BLaER1 (cell line): ENCODE measurements around the gene TOR1A.

Experiments
- H3K27ac ChIP-seq: shearing (Covaris generic); formaldehyde crosslinking; 2 replicates; pipeline ENCODE4 v1.8.1; 2022
- H3K27me3 ChIP-seq: shearing (Covaris generic); formaldehyde crosslinking; 2 replicates; pipeline ENCODE4 v1.8.1; 2022
- H3K36me3 ChIP-seq: shearing (Covaris generic); formaldehyde crosslinking; 2 replicates; pipeline ENCODE4 v1.8.1; 2022
- H3K4me1 ChIP-seq: shearing (Covaris generic); formaldehyde crosslinking; 2 replicates; pipeline ENCODE4 v1.8.1; 2022
- H3K4me2 ChIP-seq: shearing (Covaris generic); formaldehyde crosslinking; 2 replicates; pipeline ENCODE4 v1.8.1; 2022
- H3K4me3 ChIP-seq: shearing (Covaris generic); formaldehyde crosslinking; 2 replicates; pipeline ENCODE4 v1.8.1; 2022
- H3K9ac ChIP-seq: shearing (Covaris generic); formaldehyde crosslinking; 2 replicates; pipeline ENCODE4 v1.8.1; 2022
- H3K9me3 ChIP-seq: shearing (Covaris generic); formaldehyde crosslinking; 2 replicates; pipeline ENCODE4 v1.8.1; 2022
- H4K20me1 ChIP-seq: shearing (Covaris generic); formaldehyde crosslinking; 2 replicates; pipeline ENCODE4 v1.8.1; 2022
- Cebpa-rat ChIP-seq: shearing (Covaris generic); IDR thresholded peaks from 2 replicates; pipeline ENCODE4 v1.8.1; 2022

TOR1A gene

DNA sequence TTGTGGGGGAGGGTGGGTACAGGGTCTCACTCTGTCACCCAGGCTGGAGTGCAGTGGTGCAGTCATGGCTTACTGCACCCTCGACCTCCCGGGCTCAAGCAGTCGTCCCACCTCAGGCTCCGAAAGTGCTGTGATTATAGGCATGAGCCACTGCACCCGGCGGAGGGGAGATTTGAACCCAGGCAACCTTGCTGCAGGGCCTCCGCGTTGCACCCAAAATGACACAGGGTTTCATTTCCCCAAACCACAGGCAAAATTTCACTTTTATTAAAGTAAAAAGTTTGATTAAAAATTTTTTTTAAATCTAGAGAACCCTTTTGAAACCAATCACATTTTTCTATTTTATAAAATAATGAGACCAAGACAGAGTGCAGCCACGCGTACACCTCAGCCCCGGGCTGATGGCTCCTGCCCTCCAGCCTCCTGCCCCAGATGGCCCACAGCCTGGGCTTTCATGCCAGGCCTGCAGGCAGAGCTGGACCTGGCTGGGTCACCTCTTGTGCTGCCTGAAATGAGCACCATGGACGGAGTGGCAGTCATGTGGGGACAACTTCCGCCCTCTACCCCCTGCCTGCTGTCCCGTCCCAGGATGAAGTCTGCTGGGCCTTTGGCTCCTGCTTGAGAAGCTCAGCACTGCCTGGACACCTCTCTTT, 41.9 kb upstream of the TOR1A start:
- no peak overlapping the region for H3K9ac ChIP-seq
- H3K4me3 ChIP-seq = no peak overlapping the region
- no peak for TF ChIP-seq Cebpa-rat
- peaks cover 86% of the 10 kb centered on the region for H3K4me1 ChIP-seq
- 0 out of 2 replicates have a peak overlapping the region, but pooled peaks have one; percentile 78 for H3K27ac ChIP-seq
- H3K27me3 ChIP-seq = no peaks in the 10 kb centered on the region
- H3K9me3 ChIP-seq = no peaks in the 10 kb centered on the region
- H4K20me1 ChIP-seq = no peaks in the 10 kb centered on the region
- peaks cover 28% of the 10 kb centered on the region for H3K36me3 ChIP-seq
- peak overlapping the region; percentile 62 for H3K4me2 ChIP-seq

DNA sequence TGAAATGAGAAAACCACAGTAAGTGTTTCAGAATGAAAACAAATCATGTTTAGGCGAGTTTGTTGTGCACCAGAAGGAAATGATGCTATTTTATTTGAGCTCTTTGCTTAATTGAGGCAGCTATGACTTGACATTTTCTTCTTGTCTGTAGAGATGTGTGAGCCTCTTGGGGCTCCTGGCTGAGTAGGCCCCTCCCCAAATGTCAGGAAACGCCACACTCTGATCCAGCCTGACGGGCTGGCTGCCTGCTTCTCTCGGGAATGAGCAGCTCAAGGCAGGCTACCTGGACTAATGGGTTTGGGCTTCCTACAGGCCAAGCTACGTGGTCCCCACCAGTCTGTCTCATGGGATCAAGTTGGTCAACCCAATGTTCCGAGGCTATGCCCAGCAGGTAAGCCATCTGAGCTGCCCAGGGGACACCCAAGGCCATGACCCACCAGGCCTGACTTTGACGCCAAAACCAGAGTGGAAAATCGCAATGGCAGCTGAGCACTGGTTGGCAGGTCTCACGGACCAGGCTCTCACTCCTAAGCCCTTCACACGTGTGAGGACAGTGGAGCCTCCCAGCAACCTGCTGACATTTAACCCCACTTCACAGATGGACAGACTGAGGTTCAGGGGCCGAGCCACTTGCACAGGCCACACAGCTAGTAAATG, 41.2 kb upstream of the TOR1A start:
- Histone ChIP-seq H4K20me1 (no peaks in the 10 kb centered on the region), H3K4me2 (peak overlapping the region; percentile 62), H3K9me3 (no peaks in the 10 kb centered on the region), H3K9ac (no peak overlapping the region), H3K36me3 (peaks cover 33% of the 10 kb centered on the region), H3K27me3 (no peaks in the 10 kb centered on the region), H3K4me1 (peaks cover 93% of the 10 kb centered on the region), H3K4me3 (no peak overlapping the region), H3K27ac (peak overlapping the region; percentile 56; the same call in 1 of the 2 replicates)
- TF ChIP-seq Cebpa-rat = no peak

- Histone ChIP-seq H3K27ac (peak overlapping the region; percentile 40), H3K4me1 (peaks cover 87% of the 10 kb centered on the region), H3K36me3 (peaks cover 39% of the 10 kb centered on the region), H3K4me3 (no peak overlapping the region), H3K9me3 (no peaks in the 10 kb centered on the region), H3K4me2 (peak overlapping the region; percentile 62), H4K20me1 (no peaks in the 10 kb centered on the region), H3K9ac (no peak overlapping the region), H3K27me3 (no peaks in the 10 kb centered on the region)
- TF ChIP-seq Cebpa-rat = peak; percentile 64; the same call in 1 of the 2 replicates
Measured at GRCh38 chr9:129863059-129863690, 39.2 kb upstream of the TOR1A start.

DNA sequence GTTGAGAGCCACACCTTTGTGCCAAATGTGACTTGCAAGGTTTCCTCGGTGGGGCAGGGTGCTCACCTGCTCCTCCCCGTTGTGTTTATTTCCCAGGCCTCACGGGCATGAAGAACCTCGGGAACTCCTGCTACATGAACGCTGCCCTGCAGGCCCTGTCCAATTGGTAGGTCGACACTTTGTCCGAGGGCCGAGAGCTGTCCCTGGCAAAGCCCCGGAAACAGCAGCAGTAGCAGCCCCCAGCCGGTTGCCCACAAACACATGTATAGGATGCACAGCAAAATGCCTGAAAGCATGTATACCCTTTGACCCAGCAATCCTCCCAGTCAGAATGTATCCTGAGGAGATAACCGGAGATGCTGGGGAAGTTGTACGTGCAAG, 37.5 kb upstream of the TOR1A start:
- no peaks in the 10 kb centered on the region for H3K9me3 ChIP-seq
- H3K9ac ChIP-seq = no peak overlapping the region
- H3K4me3 ChIP-seq = no peak overlapping the region
- no peak overlapping the region for H3K27ac ChIP-seq
- H3K4me2 ChIP-seq = peak overlapping the region; percentile 62; the same call in 1 of the 2 replicates
- no peaks in the 10 kb centered on the region for H4K20me1 ChIP-seq
- H3K36me3 ChIP-seq = peaks cover 48% of the 10 kb centered on the region
- no peak for TF ChIP-seq Cebpa-rat
- H3K27me3 ChIP-seq = no peaks in the 10 kb centered on the region
- peaks cover 70% of the 10 kb centered on the region for H3K4me1 ChIP-seq

DNA sequence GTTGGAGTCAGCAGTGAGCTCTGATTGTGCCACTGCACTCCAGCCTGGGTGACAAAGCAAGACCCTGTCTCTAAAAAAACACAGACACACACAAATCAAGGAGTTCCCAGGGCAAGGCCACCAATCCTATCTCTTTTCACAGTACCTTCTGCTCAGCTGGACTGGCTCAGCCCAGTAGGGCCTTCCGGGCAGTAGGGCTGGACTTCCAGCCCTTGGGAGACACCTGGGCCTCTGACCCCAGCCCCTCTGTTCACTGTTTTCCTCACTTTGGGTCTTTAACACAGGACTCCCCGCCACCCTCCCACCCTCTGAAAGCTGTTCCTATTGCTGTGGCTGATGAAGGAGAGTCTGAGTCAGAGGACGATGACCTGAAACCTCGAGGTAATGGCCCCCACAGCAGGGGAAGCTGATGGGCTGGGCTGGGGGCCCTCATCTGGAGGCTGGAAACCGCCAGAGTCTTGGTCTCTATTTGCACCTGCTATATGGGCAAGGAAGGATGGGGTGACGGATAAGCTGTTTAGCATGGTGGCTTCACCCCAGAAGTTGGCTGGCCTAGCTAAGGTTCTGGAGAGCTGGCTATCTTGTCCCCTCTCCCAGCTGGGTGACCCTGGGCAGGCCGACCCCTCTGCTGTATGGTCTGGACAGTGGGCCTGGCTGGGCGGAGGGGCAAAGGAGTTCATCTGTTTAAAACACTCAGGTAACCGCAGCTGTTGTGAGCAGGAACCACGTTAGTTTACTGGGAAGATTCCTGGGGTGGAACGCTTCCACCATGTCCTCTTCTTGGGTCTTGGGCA, 36.9 kb upstream of the TOR1A start:
- Histone ChIP-seq H3K27ac (no peak overlapping the region), H3K9me3 (no peaks in the 10 kb centered on the region), H3K27me3 (no peaks in the 10 kb centered on the region), H3K4me3 (no peak overlapping the region), H3K36me3 (peaks cover 54% of the 10 kb centered on the region), H3K4me2 (no peak overlapping the region), H4K20me1 (no peaks in the 10 kb centered on the region), H3K9ac (no peak overlapping the region), H3K4me1 (peaks cover 64% of the 10 kb centered on the region)
- no peak for TF ChIP-seq Cebpa-rat

GRCh38 chr9:129858167-129858962, 34.4 kb upstream of the TOR1A start:
- TF ChIP-seq Cebpa-rat = no peak
- H4K20me1 ChIP-seq = no peaks in the 10 kb centered on the region
- H3K4me3 ChIP-seq = no peak overlapping the region
- H3K27ac ChIP-seq = no peak overlapping the region
- no peak overlapping the region for H3K9ac ChIP-seq
- peaks cover 39% of the 10 kb centered on the region for H3K4me1 ChIP-seq
- H3K4me2 ChIP-seq = no peak overlapping the region
- H3K27me3 ChIP-seq = no peaks in the 10 kb centered on the region
- H3K9me3 ChIP-seq = no peaks in the 10 kb centered on the region
- H3K36me3 ChIP-seq = peaks cover 71% of the 10 kb centered on the region

GRCh38 chr9:129857207-129857606, 33.3 kb upstream of the TOR1A start:
- no peak overlapping the region for H3K4me3 ChIP-seq
- no peaks in the 10 kb centered on the region for H3K9me3 ChIP-seq
- H3K4me1 ChIP-seq = peaks cover 27% of the 10 kb centered on the region
- no peaks in the 10 kb centered on the region for H4K20me1 ChIP-seq
- no peak overlapping the region for H3K27ac ChIP-seq
- peaks cover 82% of the 10 kb centered on the region for H3K36me3 ChIP-seq
- no peak overlapping the region for H3K4me2 ChIP-seq
- H3K9ac ChIP-seq = no peak overlapping the region
- no peak for TF ChIP-seq Cebpa-rat
- no peaks in the 10 kb centered on the region for H3K27me3 ChIP-seq

- Histone ChIP-seq H3K27ac (no peak overlapping the region), H3K4me2 (no peak overlapping the region), H4K20me1 (peaks cover 7% of the 10 kb centered on the region), H3K4me3 (no peak overlapping the region), H3K9ac (no peak overlapping the region), H3K9me3 (no peaks in the 10 kb centered on the region), H3K27me3 (no peaks in the 10 kb centered on the region), H3K4me1 (peaks cover 15% of the 10 kb centered on the region), H3K36me3 (peaks cover 86% of the 10 kb centered on the region)
- no peak for TF ChIP-seq Cebpa-rat
Measured at GRCh38 chr9:129854588-129855110, 30.7 kb upstream of the TOR1A start.

- H3K27ac ChIP-seq = no peak overlapping the region
- H4K20me1 ChIP-seq = peaks cover 17% of the 10 kb centered on the region
- peaks cover 23% of the 10 kb centered on the region for H3K4me1 ChIP-seq
- H3K9me3 ChIP-seq = no peaks in the 10 kb centered on the region
- peaks cover 92% of the 10 kb centered on the region for H3K36me3 ChIP-seq
- no peak overlapping the region for H3K4me3 ChIP-seq
- H3K4me2 ChIP-seq = no peak overlapping the region
- H3K9ac ChIP-seq = no peak overlapping the region
- H3K27me3 ChIP-seq = no peaks in the 10 kb centered on the region
- no peak for TF ChIP-seq Cebpa-rat
Measured at GRCh38 chr9:129853614-129854013, 29.7 kb upstream of the TOR1A start.
